PFSK-1 (cell line): ENCODE data around the gene UBL4B.

Experiments
- FOXP2 ChIP-seq: optimal IDR thresholded peaks from 2 replicates; pipeline ENCODE3; 2011; ENCODE audit warnings: borderline replicate concordance, control low read depth, inconsistent platforms; ENCODE audit not compliant: insufficient read depth; ENCODE audit errors: extremely low read length, extremely low read depth
- POLR2AphosphoS5 ChIP-seq: IDR thresholded peaks from 2 replicates; pipeline ENCODE4 v1.6.1; 2012; ENCODE audit warnings: low read depth, mild to moderate bottlenecking, control low read depth, low read length, moderate library complexity
- REST ChIP-seq, 2 experiments: IDR thresholded peaks; 2 replicates each; pipeline versions ENCODE4 v1.6.1 to v1.8.0; 2011 to 2012; ENCODE audit warnings: low read depth in 2 of 2, low read length in 2 of 2, control low read depth in 1 of 2, inconsistent platforms in 1 of 2, mild to moderate bottlenecking in 1 of 2, moderate library complexity in 1 of 2; ENCODE audit not compliant: insufficient read depth in 1 of 2
- SIN3A ChIP-seq: IDR thresholded peaks from 2 replicates; pipeline ENCODE4 v1.6.1; 2012; ENCODE audit warnings: mild to moderate bottlenecking, low read length, moderate library complexity, borderline replicate concordance; ENCODE audit not compliant: insufficient read depth
- TAF1 ChIP-seq: IDR thresholded peaks from 2 replicates; pipeline ENCODE4 v1.6.1; 2012; ENCODE audit warnings: low read length, control low read depth, borderline replicate concordance; ENCODE audit not compliant: insufficient read depth

- TF ChIP-seq POLR2AphosphoS5 (no peak), SIN3A (no peak), REST (IDR thresholded peaks at IDR 0.05; ENCODE audit: insufficient read depth in 1 of 2, low read depth in 2 of 2, low read length in 2 of 2) (no peak), TAF1 (no peak), FOXP2 (no peak)
Observed at GRCh38 chr1:110086961-110087360, 25.3 kb upstream of the UBL4B start.
